Keratinocyte (primary cell): ENCODE results near the gene CBX7. TPM values are rescaled to one million over a fixed set of nuclear protein-coding genes. Genes with fewer than 3 reads are reported as not detected.

Source experiments
- DNase-seq: peaks from one replicate; pipeline ENCODE4 v3.0.0-alpha.2; 2011; ENCODE audit warnings: low read depth, missing footprints, low spot score
- FAIRE-seq: peaks from 2 replicates; lab custom pipeline; 2011; peaks lifted over from hg19 to GRCh38; lab: Jason Lieb, UNC
- H2AFZ ChIP-seq: 2 replicates; pipeline ENCODE4 v1.6.0; 2012; ENCODE audit warnings: low read length, control low read depth, inconsistent platforms; ENCODE audit not compliant: control insufficient read depth
- H3K27ac ChIP-seq: 2 replicates; pipeline ENCODE4 v1.5.1; 2011; ENCODE audit warnings: low read length; ENCODE audit not compliant: control insufficient read depth, insufficient read depth
- H3K27me3 ChIP-seq: 3 replicates; pipeline ENCODE4 v1.6.0; 2011; ENCODE audit warnings: low read length; ENCODE audit not compliant: control insufficient read depth, insufficient read depth; ENCODE audit errors: extremely low read depth
- H3K36me3 ChIP-seq, 2 experiments: 2 replicates in 1 of 2; 3 replicates in 1 of 2; pipeline ENCODE4 v1.5.1; 2011; ENCODE audit warnings: low read length in 2 of 2, mild to moderate bottlenecking in 1 of 2; ENCODE audit not compliant: control insufficient read depth in 2 of 2, insufficient read depth in 2 of 2; ENCODE audit errors: extremely low read depth in 1 of 2
- H3K4me1 ChIP-seq: 3 replicates; pipeline ENCODE4 v1.5.1; 2011; ENCODE audit warnings: low read length; ENCODE audit not compliant: control insufficient read depth, insufficient read depth; ENCODE audit errors: extremely low read depth
- H3K4me2 ChIP-seq: 3 replicates; pipeline ENCODE4 v1.6.0; 2011; ENCODE audit warnings: low read depth, low read length; ENCODE audit not compliant: control insufficient read depth, insufficient read depth; ENCODE audit errors: extremely low read depth
- H3K4me3 ChIP-seq, 3 experiments: fragments of 200-600 bp in 1 of 3; sonication (generic) in 1 of 3; 2 replicates in 2 of 3; 3 replicates in 1 of 3; pipeline ENCODE4 v1.5.1; 2011 to 2016; ENCODE audit warnings: low read length in 3 of 3, mild to moderate bottlenecking in 3 of 3, control low read depth in 2 of 3, inconsistent platforms in 1 of 3, low read depth in 1 of 3, mixed read lengths in 1 of 3, mixed run types in 1 of 3, moderate library complexity in 1 of 3; ENCODE audit not compliant: control insufficient read depth in 2 of 3, insufficient read depth in 2 of 3; ENCODE audit errors: extremely low read depth in 1 of 3
- H3K79me2 ChIP-seq: 2 replicates; pipeline ENCODE4 v1.6.0; 2012; ENCODE audit warnings: low read length; ENCODE audit not compliant: control insufficient read depth, insufficient read depth
- H3K9ac ChIP-seq: 3 replicates; pipeline ENCODE4 v1.6.0; 2011; ENCODE audit warnings: low read length; ENCODE audit not compliant: control insufficient read depth, insufficient read depth; ENCODE audit errors: extremely low read depth
- H3K9me1 ChIP-seq: 3 replicates; pipeline ENCODE4 v1.6.0; 2011; ENCODE audit warnings: low read length; ENCODE audit not compliant: control insufficient read depth, insufficient read depth; ENCODE audit errors: extremely low read depth
- H3K9me3 ChIP-seq: 2 replicates; pipeline ENCODE4 v1.5.1; 2012; ENCODE audit warnings: low read depth, low read length; ENCODE audit not compliant: control insufficient read depth
- H4K20me1 ChIP-seq: 3 replicates; pipeline ENCODE4 v1.6.0; 2011; ENCODE audit warnings: low read length; ENCODE audit not compliant: control insufficient read depth, insufficient read depth; ENCODE audit errors: extremely low read depth
- CTCF ChIP-seq, 3 experiments: IDR thresholded peaks in 1 of 3; conservative IDR thresholded peaks in 1 of 3; optimal IDR thresholded peaks in 1 of 3; 2 replicates in 2 of 3; 3 replicates in 1 of 3; pipeline versions ENCODE3 to v1.5.1; 2011; ENCODE audit warnings: low read length in 3 of 3, mild to moderate bottlenecking in 3 of 3, moderate library complexity in 2 of 3, control low read depth in 1 of 3, inconsistent platforms in 1 of 3; ENCODE audit not compliant: insufficient read depth in 2 of 3; ENCODE audit errors: extremely low read depth in 1 of 3
- EZH2 ChIP-seq: IDR thresholded peaks from one replicate; pipeline ENCODE4 v1.6.1; 2012; ENCODE audit warnings: inconsistent platforms, mild to moderate bottlenecking, low read length, moderate library complexity
- dilution Hi-C: fragments of 300-500 bp; cut with MboI; formaldehyde crosslinking; loops from one replicate; pipeline ENCODE4 v1.7.0; 2020; ENCODE audit warnings: low sequenced_read_pairs; ENCODE audit not compliant: extremely low pct_ligation_motif_present
- polyA plus RNA-seq, 5 experiments: library from polyadenylated mRNA; depleted of rRNA in 3 of 5; stranded (reverse) in 3 of 5; stranded (forward) in 1 of 5; unstranded in 1 of 5; fragments of >200 nt; gene quantifications; 1 replicate in 1 of 5; 2 replicates in 3 of 5; 3 replicates in 1 of 5; pipeline versions ENCODE4 v1.2.1 to v1.2.3, GENCODE V29; 2011 to 2012; ENCODE audit warnings: missing spikeins in 2 of 5, low read depth in 1 of 5, low replicate concordance in 1 of 5

Gene CBX7
- polyA plus RNA-seq, 1 donor (not counting 4 experiments of a cell fraction or from before 2014, with no cell fraction given): 1.3 TPM

- FAIRE-seq (no peak), DNase-seq (no peak)
- no peaks in the 10 kb centered on the region for H3K79me2 ChIP-seq
- no peaks in the 10 kb centered on the region for H3K27me3 ChIP-seq
- dilution Hi-C loops: no loop called here
- no peaks in the 10 kb centered on the region for H3K9me1 ChIP-seq
- peaks cover 21% of the 10 kb centered on the region for H3K4me1 ChIP-seq
- no peak overlapping the region for H3K4me3 ChIP-seq
- H3K9ac ChIP-seq: no peak overlapping the region
- H3K9me3 ChIP-seq: no peaks in the 10 kb centered on the region
- H2AFZ ChIP-seq: no peak overlapping the region
- no peaks in the 10 kb centered on the region for H3K36me3 ChIP-seq
- H4K20me1 ChIP-seq: no peaks in the 10 kb centered on the region
- no peak overlapping the region for H3K27ac ChIP-seq
- H3K4me2 ChIP-seq: no peak overlapping the region
- TF ChIP-seq CTCF (optimal IDR thresholded peaks at IDR 0.05 in 1 of 3, IDR thresholded peaks at IDR 0.05 in 1 of 3, conservative IDR thresholded peaks at IDR 0.05 in 1 of 3; ENCODE audit: extremely low read depth in 1 of 3, insufficient read depth in 2 of 3, low read length in 3 of 3): no peak
- no peak for TF ChIP-seq EZH2
Measured at GRCh38 chr22:39101226-39101625, 51.3 kb downstream of the CBX7 start.

- no peak for FAIRE-seq
- dilution Hi-C loops: no loop called here
Measured at GRCh38 chr22:39098576-39098975, 53.9 kb downstream of the CBX7 start.

More at GRCh38 chr22:39098576-39098975, 53.9 kb downstream of the CBX7 start:
- Histone ChIP-seq H3K9ac (no peak overlapping the region), H3K4me2 (no peak overlapping the region), H3K9me3 (no peaks in the 10 kb centered on the region), H3K4me1 (peaks cover 21% of the 10 kb centered on the region), H3K36me3 (no peaks in the 10 kb centered on the region), H3K4me3 (no peak overlapping the region), H4K20me1 (no peaks in the 10 kb centered on the region), H3K27me3 (no peaks in the 10 kb centered on the region), H3K9me1 (no peaks in the 10 kb centered on the region), H2AFZ (no peak overlapping the region), H3K27ac (no peak overlapping the region), H3K79me2 (no peaks in the 10 kb centered on the region)
- no peak for DNase-seq
- TF ChIP-seq EZH2 (no peak), CTCF (optimal IDR thresholded peaks at IDR 0.05 in 1 of 3, IDR thresholded peaks at IDR 0.05 in 1 of 3, conservative IDR thresholded peaks at IDR 0.05 in 1 of 3; ENCODE audit: extremely low read depth in 1 of 3, insufficient read depth in 2 of 3, low read length in 3 of 3) (no peak)
